Esophagus squamous epithelium (tissue), 4 donors: Measurements from ENCODE around the gene MRGPRX4.

ENCODE experiments used
- POLR2A ChIP-seq, 4 donors: fragments of 450-650 bp; IDR thresholded peaks; one replicate each; pipeline ENCODE4 v1.6.1; 2017; ENCODE audit warnings: antibody characterized with exemption in 4 of 4, mild to moderate bottlenecking in 4 of 4, moderate library complexity in 3 of 4
- TF ChIP-seq, protein P1 (sequence below), 6 experiments: fragments of 450-650 bp in 4 of 6; fragments of 200-600 bp in 2 of 6; sonication (generic) in 2 of 6; IDR thresholded peaks; one replicate each; pipeline ENCODE4 v1.5.1; 2016 to 2019; ENCODE audit warnings: antibody characterized with exemption in 6 of 6, mild to moderate bottlenecking in 4 of 6, moderate library complexity in 4 of 6

DNA sequence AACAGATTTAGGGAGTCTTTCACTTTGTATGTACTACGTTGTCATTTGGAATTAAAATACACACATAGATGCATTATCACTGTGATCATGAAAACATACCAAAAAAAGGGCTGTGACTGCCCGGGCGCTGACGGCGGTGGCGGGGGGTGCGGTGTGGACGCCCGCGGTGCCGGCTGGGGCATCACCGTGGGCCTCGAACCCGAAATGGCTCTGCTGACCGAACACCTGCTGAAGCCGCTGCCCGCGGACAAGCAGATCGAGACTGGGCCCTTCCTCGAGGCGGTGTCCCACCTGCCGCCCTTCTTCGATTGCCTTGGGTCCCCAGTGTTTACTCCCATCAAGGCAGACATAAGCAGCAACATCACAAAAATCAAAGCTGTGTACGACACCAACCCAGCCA lies 16.2 kb downstream of the MRGPRX4 start:
- TF ChIP-seq, protein P1, sequence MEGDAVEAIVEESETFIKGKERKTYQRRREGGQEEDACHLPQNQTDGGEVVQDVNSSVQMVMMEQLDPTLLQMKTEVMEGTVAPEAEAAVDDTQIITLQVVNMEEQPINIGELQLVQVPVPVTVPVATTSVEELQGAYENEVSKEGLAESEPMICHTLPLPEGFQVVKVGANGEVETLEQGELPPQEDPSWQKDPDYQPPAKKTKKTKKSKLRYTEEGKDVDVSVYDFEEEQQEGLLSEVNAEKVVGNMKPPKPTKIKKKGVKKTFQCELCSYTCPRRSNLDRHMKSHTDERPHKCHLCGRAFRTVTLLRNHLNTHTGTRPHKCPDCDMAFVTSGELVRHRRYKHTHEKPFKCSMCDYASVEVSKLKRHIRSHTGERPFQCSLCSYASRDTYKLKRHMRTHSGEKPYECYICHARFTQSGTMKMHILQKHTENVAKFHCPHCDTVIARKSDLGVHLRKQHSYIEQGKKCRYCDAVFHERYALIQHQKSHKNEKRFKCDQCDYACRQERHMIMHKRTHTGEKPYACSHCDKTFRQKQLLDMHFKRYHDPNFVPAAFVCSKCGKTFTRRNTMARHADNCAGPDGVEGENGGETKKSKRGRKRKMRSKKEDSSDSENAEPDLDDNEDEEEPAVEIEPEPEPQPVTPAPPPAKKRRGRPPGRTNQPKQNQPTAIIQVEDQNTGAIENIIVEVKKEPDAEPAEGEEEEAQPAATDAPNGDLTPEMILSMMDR (IDR thresholded peaks at IDR 0.05): no peak
- no peak for TF ChIP-seq POLR2A (IDR thresholded peaks at IDR 0.05)
